GM10266 (cell line): ENCODE measurements around the gene LGALS16.

Experiments
- DNase-seq: peaks from one replicate; pipeline ENCODE4 v3.0.0; 2012; ENCODE audit errors: extremely low spot score
- CTCF ChIP-seq: IDR thresholded peaks from 2 replicates; pipeline ENCODE4 v1.5.1; 2012; ENCODE audit warnings: mild to moderate bottlenecking, low read depth; ENCODE audit not compliant: control insufficient read depth, insufficient read depth; ENCODE audit errors: missing control alignments

LGALS16 gene

GRCh38 chr19:39698535-39698934 is 42.8 kb downstream of the LGALS16 start:
- DNase-seq = no peak
- TF ChIP-seq CTCF = no peak

- TF ChIP-seq CTCF = no peak
- DNase-seq = no peak
Measured at GRCh38 chr19:39701291-39701690, 45.6 kb downstream of the LGALS16 start.

- DNase-seq = peak; percentile 35
- no peak for TF ChIP-seq CTCF
Measured at GRCh38 chr19:39704181-39705044, 48.7 kb downstream of the LGALS16 start, which contains the start of gene LGALS14. Gene LGALS14, plus strand, starts transcription at chr19:39704481. Its CDS starts 48 bp downstream, at chr19:39704529.

GRCh38 chr19:39705578-39706188 is 50.0 kb downstream of the LGALS16 start:
- DNase-seq = peak; percentile 25
- TF ChIP-seq CTCF = no peak

- no peak for DNase-seq
Measured at GRCh38 chr19:39708594-39708993, 52.9 kb downstream of the LGALS16 start.

GRCh38 chr19:39709026-39709872 is 53.5 kb downstream of the LGALS16 start:
- DNase-seq = no peak
- no peak for TF ChIP-seq CTCF

More at GRCh38 chr19:39708594-39708993, 52.9 kb downstream of the LGALS16 start:
- TF ChIP-seq CTCF = no peak
